K562 (cell line): ENCODE results near the gene SLC7A4. TPM values are rescaled to one million over a fixed set of nuclear protein-coding genes. Genes with fewer than 3 reads are reported as not detected.

ENCODE experiments used
- CREB1 ChIP-seq, 2 experiments: sonication (generic) in 1 of 2; formaldehyde crosslinking in 1 of 2; IDR thresholded peaks; 2 replicates each; pipeline versions ENCODE4 v1.6.1 to v1.8.0; 2012 to 2022; ENCODE audit warnings: inconsistent platforms in 1 of 2, mild to moderate bottlenecking in 1 of 2, missing genetic modification reagents in 1 of 2, moderate library complexity in 1 of 2
- CREB5 ChIP-seq: fragments of 250-450 bp; sonication (Bioruptor Pico); IDR thresholded peaks from 2 replicates; pipeline ENCODE4 v1.5.0; 2020; ENCODE audit warnings: mild to moderate bottlenecking
- CREBBP ChIP-seq: IDR thresholded peaks from one replicate; pipeline ENCODE4 v1.6.1; 2012; ENCODE audit warnings: low read depth, mild to moderate bottlenecking, control low read depth, inconsistent platforms, low read length
- CREM ChIP-seq: IDR thresholded peaks from 2 replicates; pipeline ENCODE4 v1.6.1; 2014; ENCODE audit warnings: antibody characterized with exemption, low read depth
- E2F6 ChIP-seq, 2 experiments: IDR thresholded peaks; 2 replicates each; pipeline ENCODE4 v1.6.1; 2011; ENCODE audit warnings: borderline replicate concordance in 1 of 2, control low read depth in 1 of 2, low read depth in 1 of 2, low read length in 1 of 2, mild to moderate bottlenecking in 1 of 2, mixed read lengths in 1 of 2, moderate library complexity in 1 of 2; ENCODE audit not compliant: insufficient read depth in 1 of 2, insufficient read length in 1 of 2, poor library complexity in 1 of 2, severe bottlenecking in 1 of 2; ENCODE audit errors: extremely low read depth in 1 of 2
- HOXB6 ChIP-seq: fragments of 250-450 bp; sonication (Bioruptor Pico); IDR thresholded peaks from 2 replicates; pipeline ENCODE4 v1.5.1; 2022; ENCODE audit warnings: mild to moderate bottlenecking, borderline replicate concordance
- IFI16 ChIP-seq: fragments of 250-450 bp; sonication (Bioruptor Pico); IDR thresholded peaks from 2 replicates; pipeline ENCODE4 v2.1.2; 2022; ENCODE audit warnings: mild to moderate bottlenecking, inconsistent platforms
- MXI1 ChIP-seq: IDR thresholded peaks from 2 replicates; pipeline ENCODE4 v1.6.1; 2011; ENCODE audit warnings: low read depth, mild to moderate bottlenecking, improper control_type of control experiment, low read length
- PTTG1 ChIP-seq: fragments of 450-650 bp; IDR thresholded peaks from 2 replicates; pipeline ENCODE4 v1.6.1; 2016; ENCODE audit warnings: low read depth, mild to moderate bottlenecking, missing genetic modification characterization, missing compliant biosample characterization
- PYGO2 ChIP-seq: fragments of 450-650 bp; IDR thresholded peaks from 2 replicates; pipeline ENCODE4 v1.6.1; 2016; ENCODE audit warnings: mild to moderate bottlenecking, missing genetic modification characterization, moderate library complexity, missing compliant biosample characterization
- RBBP5 ChIP-seq: fragments of 200-600 bp; sonication (generic); IDR thresholded peaks from 2 replicates; pipeline ENCODE4 v1.6.1; 2012; ENCODE audit warnings: borderline replicate concordance, mild to moderate bottlenecking, low read length, control low read depth, inconsistent platforms; ENCODE audit not compliant: insufficient read depth, poor library complexity, severe bottlenecking
- ZKSCAN8 ChIP-seq: fragments of 200-800 bp; sonication (Bioruptor generic); IDR thresholded peaks from 2 replicates; pipeline ENCODE4 v1.6.1; 2016; ENCODE audit warnings: missing genetic modification characterization, missing compliant biosample characterization
- ZNF197 ChIP-seq: fragments of 200-800 bp; sonication (Bioruptor generic); IDR thresholded peaks from 2 replicates; pipeline ENCODE4 v1.6.1; 2016; ENCODE audit warnings: low read depth, missing genetic modification characterization, missing compliant biosample characterization
- polyA plus RNA-seq, 8 experiments: library from polyadenylated mRNA; depleted of rRNA in 4 of 8; stranded (reverse) in 5 of 8; unstranded in 3 of 8; fragments of >200 nt; fragmentation: Nextera tagmentation in 2 of 8; fragmentation: Illumina TruSeq in 1 of 8; extraction: Ambion mirVana in 2 of 8; extraction: Trizol in 1 of 8; gene quantifications; 2 replicates each; pipeline versions ENCODE4 v1.2.1 to v1.2.3, GENCODE V29; 2011 to 2014; ENCODE audit warnings: inconsistent platforms in 1 of 8, missing spikeins in 1 of 8
- total RNA-seq, 7 experiments: library from RNA; depleted of rRNA in 6 of 7; stranded (reverse); fragments of >200 nt in 6 of 7; fragmentation: Illumina TruSeq in 2 of 7; extraction: Trizol in 2 of 7; gene quantifications; 2 replicates each; pipeline versions ENCODE4 v1.2.1 to v1.2.3, GENCODE V29; 2011 to 2021; ENCODE audit warnings: low replicate concordance in 1 of 7
- TF ChIP-seq, protein P1 (sequence below): fragments of 200-800 bp; sonication (Bioruptor generic); IDR thresholded peaks from 2 replicates; pipeline ENCODE4 v1.6.1; 2017; ENCODE audit warnings: missing genetic modification characterization, missing compliant biosample characterization
- TF ChIP-seq, protein P2 (sequence below): sonication (generic); formaldehyde crosslinking; IDR thresholded peaks from 2 replicates; pipeline ENCODE4 v1.8.1; 2022; ENCODE audit warnings: missing genetic modification reagents

Gene SLC7A4
- total and polyA plus RNA-seq, 9 of the 15 experiments (the other 6 are each of a cell fraction or from before 2014, with no cell fraction given): not detected

DNA sequence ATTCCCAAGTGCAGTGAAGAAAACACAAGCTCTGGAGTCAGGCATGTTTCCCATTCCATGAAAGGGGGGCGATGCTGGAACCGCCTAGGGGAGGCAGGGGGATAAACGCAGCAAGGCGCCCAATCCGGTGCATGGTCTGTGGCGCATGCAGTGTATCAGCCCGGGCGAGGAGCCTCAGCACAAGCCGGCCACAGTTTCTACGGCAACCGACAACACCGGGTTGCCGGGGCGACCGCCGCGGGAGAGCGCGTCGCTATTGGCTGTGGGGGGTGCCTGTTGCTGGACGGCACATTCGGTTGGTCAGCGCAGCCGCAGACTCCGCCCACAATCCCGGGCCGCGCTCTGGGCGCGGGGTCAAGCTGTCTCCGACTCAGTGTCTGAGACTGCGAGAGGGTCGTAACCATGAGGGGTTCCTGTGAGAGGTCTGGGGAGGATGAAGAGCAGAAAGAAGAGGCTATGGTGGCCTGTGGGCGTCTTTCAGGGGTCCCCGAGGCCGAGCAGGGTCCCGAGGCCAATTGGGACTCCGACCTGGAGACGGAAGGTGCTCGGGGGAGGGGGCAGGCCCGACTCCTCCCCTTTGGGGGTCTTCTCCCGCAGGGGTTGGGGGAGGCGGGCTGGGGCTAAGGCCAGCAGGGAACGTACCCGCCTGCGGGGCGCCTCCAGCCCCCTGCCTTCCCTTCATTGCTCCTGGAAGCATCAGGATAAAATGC, 13.4 kb upstream of the SLC7A4 start, which contains the start of gene LRRC74B (continued):
- no peak for TF ChIP-seq CREB5 (CRISPR knock-in tag)
- TF ChIP-seq MXI1: peak; percentile 100
- no peak for TF ChIP-seq IFI16 (CRISPR knock-in tag)
- TF ChIP-seq ZKSCAN8 (CRISPR knock-in tag): no peak
- TF ChIP-seq CREBBP: peak; percentile 97
- TF ChIP-seq PTTG1 (tag): no peak
- no peak for TF ChIP-seq CREM
- no peak for TF ChIP-seq PYGO2 (tag)
- TF ChIP-seq CREB1 (IDR thresholded peaks at IDR 0.05): peak; percentile 35; the same call in 1 of the 2 replicates
- no peak for TF ChIP-seq CREB1 (CRISPR knock-in tag; IDR thresholded peaks at IDR 0.05)
- TF ChIP-seq, protein P1, sequence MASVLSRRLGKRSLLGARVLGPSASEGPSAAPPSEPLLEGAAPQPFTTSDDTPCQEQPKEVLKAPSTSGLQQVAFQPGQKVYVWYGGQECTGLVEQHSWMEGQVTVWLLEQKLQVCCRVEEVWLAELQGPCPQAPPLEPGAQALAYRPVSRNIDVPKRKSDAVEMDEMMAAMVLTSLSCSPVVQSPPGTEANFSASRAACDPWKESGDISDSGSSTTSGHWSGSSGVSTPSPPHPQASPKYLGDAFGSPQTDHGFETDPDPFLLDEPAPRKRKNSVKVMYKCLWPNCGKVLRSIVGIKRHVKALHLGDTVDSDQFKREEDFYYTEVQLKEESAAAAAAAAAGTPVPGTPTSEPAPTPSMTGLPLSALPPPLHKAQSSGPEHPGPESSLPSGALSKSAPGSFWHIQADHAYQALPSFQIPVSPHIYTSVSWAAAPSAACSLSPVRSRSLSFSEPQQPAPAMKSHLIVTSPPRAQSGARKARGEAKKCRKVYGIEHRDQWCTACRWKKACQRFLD (CRISPR knock-in tag): peak; percentile 88; the same call in 1 of the 2 replicates
- no peak for TF ChIP-seq ZNF197 (CRISPR knock-in tag)
- TF ChIP-seq RBBP5: peak; percentile 51
- peak; percentile 55; the same call in 1 of the 2 replicates for TF ChIP-seq HOXB6 (CRISPR knock-in tag)
- TF ChIP-seq E2F6 (IDR thresholded peaks at IDR 0.05; ENCODE audit: borderline replicate concordance in 1 of 2, extremely low read depth in 1 of 2, insufficient read depth in 1 of 2, insufficient read length in 1 of 2, low read depth in 1 of 2, low read length in 1 of 2, poor library complexity in 1 of 2, severe bottlenecking in 1 of 2): peak; percentile 41 to 53
- TF ChIP-seq, protein P2, sequence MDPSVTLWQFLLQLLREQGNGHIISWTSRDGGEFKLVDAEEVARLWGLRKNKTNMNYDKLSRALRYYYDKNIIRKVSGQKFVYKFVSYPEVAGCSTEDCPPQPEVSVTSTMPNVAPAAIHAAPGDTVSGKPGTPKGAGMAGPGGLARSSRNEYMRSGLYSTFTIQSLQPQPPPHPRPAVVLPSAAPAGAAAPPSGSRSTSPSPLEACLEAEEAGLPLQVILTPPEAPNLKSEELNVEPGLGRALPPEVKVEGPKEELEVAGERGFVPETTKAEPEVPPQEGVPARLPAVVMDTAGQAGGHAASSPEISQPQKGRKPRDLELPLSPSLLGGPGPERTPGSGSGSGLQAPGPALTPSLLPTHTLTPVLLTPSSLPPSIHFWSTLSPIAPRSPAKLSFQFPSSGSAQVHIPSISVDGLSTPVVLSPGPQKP (CRISPR knock-in tag): no peak
